Glomerular visceral epithelial cell (primary cell): ENCODE results near the gene NTN3.
A peak's percentile ranks its signal among the peaks of the same experiment; 100 is the strongest.

Experiments
- DNase-seq: peaks from one replicate; pipeline ENCODE4 v3.0.0-alpha.2; 2016; ENCODE audit errors: extremely low spot score

Gene NTN3

DNA sequence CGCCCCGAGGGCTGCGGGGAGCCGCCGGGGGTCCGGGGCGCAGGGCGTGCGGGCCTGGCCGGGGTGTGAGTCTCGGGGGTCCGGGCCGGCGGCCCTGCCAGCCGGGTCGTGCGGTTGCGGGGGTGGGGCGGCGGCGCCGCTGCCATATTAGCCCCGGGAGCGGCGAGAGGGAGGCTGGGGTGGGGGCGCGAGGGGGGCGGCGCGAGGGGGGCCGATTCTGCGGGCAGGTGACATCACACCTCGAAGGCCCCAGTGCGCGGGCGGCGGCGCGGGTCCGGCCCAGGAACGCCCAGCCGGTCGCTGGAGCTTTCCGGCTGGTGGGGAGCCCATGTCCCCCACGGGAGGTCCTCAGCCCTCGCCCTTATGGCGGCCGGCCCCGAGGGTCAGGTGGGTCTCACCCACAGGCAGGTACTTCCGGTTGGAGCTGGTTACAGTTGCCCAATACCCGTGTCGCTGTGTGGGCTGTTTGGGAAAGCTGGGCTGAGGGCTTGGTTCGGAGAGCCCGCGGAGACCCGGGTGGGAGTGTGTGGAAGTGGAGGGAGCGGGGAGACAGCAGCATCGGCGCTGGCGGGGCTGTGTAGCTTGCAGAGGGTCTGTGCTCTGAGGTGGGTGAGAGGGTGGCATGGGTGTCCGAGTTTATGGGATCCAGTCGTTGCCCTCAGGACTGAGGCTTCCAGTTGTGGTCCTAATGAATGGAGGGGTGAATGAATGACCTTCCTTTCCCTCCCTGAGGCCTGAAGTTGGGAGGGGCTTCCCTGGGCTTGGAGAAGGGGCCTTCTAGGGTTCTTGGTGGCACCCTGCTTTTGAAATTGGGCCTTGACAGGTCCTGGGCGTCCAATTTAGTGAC lies 43.5 kb downstream of the NTN3 start:
- DNase-seq, result no peak

DNA sequence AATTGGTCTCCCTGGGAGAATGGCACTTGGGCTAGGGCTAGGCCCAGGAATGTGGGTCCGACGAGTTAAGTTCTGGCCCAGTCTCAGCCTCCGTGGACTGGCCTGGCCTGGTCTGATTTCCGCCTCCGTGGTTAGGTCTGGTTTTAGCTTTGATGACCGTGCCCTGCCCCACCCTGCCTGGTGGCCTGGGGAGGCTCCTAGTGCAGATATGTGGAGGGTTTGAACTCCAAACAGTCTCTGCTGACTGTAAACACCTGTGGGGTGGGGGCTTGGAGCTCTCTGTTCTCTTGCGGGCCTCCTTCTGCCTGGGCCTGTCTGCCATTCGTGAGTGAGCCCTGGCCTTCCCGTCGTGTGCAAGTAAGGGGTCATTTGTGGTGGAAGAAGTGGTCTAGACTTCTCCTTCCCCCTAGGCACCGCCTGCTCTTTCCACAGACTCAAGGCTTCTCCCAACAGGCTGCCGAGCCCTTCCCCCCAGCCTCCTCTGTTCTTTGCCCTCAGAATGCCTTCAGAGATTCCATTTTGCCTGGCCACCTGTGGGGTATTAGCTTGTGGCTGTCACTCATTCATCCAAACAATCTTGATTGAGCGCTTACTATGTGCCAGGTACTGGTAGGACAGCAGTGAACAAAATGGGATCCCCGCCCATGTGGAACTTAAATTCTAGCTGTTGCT lies 44.2 kb downstream of the NTN3 start:
- DNase-seq, result no peak

DNA sequence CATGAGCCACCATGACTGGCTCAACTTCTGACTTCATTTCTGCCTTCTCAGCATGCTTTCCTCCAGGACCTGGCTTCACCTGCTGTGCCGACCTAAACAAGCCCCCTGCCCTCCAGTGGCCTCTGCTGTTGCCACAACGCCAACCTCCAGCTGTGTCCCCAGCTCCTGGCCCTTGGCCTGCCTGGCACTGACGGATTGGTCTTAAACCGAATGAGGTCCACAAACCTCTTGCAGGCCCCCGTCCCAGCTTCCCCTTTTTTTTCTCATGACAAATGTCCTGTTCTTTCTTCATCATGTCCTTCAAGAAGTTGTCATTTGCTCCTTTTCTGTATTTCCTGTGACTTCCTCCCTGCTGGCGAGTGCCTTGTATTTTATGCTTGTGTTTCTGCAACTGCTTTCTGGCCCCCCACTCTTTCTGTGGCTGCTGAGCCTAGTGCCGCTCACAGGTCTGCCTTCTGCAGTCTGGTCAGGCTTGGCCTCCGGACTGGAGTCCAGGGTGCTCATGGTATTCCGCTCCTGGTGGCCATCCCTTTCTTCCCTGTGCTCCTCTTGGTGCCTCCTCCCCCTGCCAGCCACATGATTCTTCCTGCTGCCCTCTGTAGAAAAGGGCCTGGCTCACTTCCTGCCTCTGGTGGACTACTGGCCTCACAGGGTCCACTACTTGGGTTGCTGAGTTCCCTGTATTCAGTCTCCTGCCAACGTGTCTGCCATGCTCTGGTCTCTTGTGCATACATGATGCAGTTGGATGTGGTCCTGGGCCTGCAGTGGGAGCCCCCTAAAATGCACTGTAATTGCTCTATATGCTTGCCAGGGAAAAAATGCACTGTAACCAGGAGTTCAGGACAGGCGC lies 45.5 kb downstream of the NTN3 start:
- peak; percentile 38 for DNase-seq

DNA sequence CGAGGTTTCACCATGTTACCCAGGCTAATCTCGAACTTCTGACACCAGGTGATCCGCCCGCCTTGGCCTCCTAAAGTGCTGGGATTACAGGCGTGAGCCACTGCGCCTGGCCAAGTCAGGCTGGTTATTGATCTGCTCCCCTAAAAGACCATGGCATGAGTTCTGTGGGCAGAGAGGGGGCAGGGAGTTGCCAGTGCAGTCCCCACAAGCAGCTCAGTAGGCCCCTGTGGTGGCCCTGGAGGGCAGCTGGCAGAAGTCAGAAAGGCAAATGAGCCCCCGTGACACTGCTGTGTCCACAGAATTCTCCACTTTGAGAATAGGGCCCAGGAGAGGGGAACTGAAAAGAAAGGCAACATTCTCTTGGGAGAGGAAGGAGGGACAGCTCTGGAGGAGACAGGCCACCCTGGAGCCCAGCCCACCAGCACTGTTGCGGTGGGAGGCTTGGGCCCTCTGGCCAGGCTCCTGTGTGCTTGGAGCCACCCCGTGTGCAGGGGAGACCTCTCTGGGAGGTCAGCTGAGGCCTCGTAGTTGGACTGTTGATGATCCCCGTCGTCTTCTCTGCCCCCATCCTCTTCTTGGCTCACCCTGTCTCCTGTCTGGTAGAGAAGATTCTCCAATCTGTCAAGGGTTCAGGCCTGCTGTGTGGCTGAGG lies 47.0 kb downstream of the NTN3 start:
- no peak for DNase-seq

DNA sequence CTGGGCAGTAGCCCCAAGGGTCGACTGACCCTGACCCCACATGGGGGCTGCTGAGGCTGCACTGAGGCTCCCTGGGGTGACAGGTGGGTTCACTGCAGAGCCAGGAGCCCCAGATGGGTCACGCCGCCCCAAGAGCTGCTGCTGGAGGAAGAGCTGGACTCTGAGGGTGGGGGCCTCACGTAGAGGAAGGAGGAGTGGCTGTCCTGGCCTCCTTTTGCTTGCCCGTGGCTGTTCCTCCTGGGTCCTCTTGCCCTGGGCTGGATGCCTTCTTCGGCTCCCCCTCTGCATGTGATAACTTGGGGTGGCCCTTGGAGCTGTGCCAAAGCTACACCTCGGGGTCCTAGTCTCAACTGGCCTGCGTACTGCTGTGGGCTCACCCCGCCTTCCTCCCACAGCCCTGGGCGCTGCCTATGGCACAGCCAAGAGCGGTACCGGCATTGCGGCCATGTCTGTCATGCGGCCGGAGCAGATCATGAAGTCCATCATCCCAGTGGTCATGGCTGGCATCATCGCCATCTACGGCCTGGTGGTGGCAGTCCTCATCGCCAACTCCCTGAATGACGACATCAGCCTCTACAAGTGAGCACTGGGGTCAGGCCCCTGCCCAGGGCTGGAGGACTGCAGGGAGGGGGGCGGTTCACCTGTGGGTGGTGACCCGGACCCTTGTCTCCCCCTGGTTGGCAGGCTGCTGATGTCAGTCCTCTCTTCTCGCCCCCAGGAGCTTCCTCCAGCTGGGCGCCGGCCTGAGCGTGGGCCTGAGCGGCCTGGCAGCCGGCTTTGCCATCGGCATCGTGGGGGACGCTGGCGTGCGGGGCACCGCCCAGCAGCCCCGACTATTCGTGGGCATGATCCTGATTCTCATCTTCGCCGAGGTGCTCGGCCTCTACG lies 48.0 kb downstream of the NTN3 start:
- no peak for DNase-seq

DNA sequence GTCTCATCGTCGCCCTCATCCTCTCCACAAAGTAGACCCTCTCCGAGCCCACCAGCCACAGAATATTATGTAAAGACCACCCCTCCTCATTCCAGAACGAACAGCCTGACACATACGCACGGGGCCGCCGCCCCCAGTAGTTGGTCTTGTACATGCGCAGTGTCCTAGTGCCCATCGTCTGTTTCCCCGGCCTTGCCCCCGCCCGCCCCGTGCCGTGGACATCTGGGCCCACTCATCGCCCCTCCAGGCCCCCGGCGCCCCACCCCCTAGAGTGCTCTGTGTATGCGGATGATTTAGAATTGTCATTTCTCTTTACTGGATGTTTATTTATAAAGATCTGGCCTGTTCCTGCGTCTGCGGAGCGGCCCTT lies 48.6 kb downstream of the NTN3 start:
- no peak for DNase-seq

DNA sequence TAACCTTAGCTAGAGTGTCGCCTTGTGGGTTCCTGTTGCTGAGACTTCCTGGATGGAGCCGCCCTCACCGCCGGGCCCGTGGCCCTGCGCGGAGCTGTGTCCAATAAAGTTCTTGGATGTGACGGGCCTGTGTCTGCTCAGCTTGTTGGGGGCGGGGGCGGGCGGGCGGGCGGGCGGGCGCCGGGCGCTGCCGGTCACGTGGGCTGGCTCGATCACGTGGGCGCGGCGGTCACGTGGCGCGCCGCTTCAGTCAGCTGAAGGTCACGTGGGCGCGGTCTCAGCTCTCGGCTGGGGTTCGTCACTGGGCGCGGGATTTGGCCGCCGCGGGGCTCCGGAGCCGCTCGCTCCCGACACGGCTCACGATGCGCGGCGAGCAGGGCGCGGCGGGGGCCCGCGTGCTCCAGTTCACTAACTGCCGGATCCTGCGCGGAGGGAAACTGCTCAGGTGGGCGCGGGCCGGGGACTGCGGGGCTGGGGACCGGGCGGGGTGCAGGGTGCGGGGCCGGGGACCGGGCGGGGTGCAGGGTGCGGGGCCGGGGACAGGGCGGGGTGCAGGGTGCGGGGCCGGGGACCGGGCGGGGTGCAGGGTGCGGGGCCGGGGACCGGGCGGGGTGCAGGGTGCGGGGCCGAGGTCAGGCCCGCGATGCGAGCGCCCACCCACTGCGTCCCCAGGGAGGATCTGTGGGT lies 49.1 kb downstream of the NTN3 start, which contains the start of gene AMDHD2:
Gene AMDHD2, plus strand, starts transcription at position 275 of the 687 bp plus-strand sequence. Its CDS starts 88 bp downstream, at position 363.
- peak; percentile 90 for DNase-seq

DNA sequence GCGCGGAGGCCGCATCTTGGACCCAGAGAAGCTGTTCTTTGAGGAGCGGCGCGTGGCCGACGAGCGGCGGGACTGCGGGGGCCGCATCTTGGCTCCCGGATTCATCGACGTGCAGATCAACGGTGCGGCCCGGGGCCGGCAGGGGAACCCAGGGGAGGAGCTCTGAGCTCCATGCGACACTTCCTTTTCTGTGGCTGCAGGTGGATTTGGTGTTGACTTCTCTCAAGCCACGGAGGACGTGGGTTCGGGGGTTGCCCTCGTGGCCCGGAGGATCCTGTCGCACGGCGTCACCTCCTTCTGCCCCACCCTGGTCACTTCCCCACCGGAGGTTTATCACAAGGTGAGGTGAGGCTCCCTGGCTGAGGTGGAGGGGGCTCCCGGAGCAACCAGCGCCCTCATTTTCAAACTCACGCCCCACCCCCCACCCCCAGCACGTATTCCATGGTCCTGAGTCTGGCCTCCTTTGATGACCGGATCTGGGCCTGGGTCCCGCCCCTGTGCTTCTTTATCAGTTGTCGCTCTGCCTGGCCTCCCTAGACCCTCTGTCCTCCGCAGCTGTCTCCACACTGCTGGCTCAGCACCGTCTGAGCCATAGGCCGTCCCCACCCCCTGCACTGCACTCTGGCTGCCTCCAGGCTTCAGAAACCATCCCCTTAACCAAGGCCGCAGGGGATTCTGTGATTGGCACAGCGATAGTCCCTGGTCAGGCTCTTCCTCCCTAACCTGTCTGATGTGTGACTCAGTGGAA lies 49.9 kb downstream of the NTN3 start:
- peak; percentile 76 for DNase-seq
